LNCAP (cell line): Measurements from ENCODE around the gene MRPL52.

Experiments used
- CTCF ChIP-seq: fragments of 450-650 bp; IDR thresholded peaks from 2 replicates; pipeline ENCODE4 v1.5.1; 2017; ENCODE audit warnings: mild to moderate bottlenecking

The MRPL52 gene

GRCh38 chr14:22802860-22803686 is 26.6 kb upstream of the MRPL52 start:
- TF ChIP-seq CTCF: no peak

GRCh38 chr14:22803687-22803974 is 26.1 kb upstream of the MRPL52 start:
- no peak for TF ChIP-seq CTCF

- no peak for TF ChIP-seq CTCF
Observed at GRCh38 chr14:22807432-22808087, 22.1 kb upstream of the MRPL52 start.

GRCh38 chr14:22808388-22809209 is 21.1 kb upstream of the MRPL52 start:
- TF ChIP-seq CTCF: no peak

- no peak for TF ChIP-seq CTCF
Observed at GRCh38 chr14:22811722-22812121, 18.0 kb upstream of the MRPL52 start.

GRCh38 chr14:22812744-22813143 is 16.9 kb upstream of the MRPL52 start:
- no peak for TF ChIP-seq CTCF

GRCh38 chr14:22813145-22813544 is 16.5 kb upstream of the MRPL52 start:
- TF ChIP-seq CTCF: no peak
